ENCODE results near the gene RAI2. TPM values are rescaled to one million over a fixed set of nuclear protein-coding genes. Genes with fewer than 3 reads are reported as not detected.

Gene RAI2
- not detected for total RNA-seq

GRCh38 chrX:17860811-17861488 lies at the start of gene RAI2:
TSS of gene RAI2 (minus strand) at chrX:17861298. CDS start at chrX:17802010, 59,288 bp downstream.

Other genes with a start within 250 kb of the RAI2 start
- 10 to 100 TPM in 1 of 2 donors, 1 to 10 TPM in 1; 9.3 to 13.0 TPM for gene SCML1, start 123.8 kb downstream of the RAI2 start, total RNA-seq

Data from melanocyte of skin (primary cell).